HG03521 (cell line): ENCODE results near the gene GRID1.

Experiments
- ATAC-seq: cut with Tn5 transposase; IDR thresholded peaks from one replicate; pipeline ENCODE4 v1.9.1; 2021; ENCODE audit warnings: mild to moderate bottlenecking, moderate library complexity; ENCODE audit not compliant: unreplicated experiment

GRID1 gene

GRCh38 chr10:86219271-86219670 lies 147.3 kb downstream of the GRID1 start:
- ATAC-seq, result no peak

GRCh38 chr10:86218842-86219241 lies 147.8 kb downstream of the GRID1 start:
- no peak for ATAC-seq

- no peak for ATAC-seq
These were observed 148.4 kb downstream of the GRID1 start for GRCh38 chr10:86218160-86218559.

- ATAC-seq, result no peak
These were observed 149.1 kb downstream of the GRID1 start for GRCh38 chr10:86217371-86218080.

GRCh38 chr10:86216886-86217285 lies 149.7 kb downstream of the GRID1 start:
- ATAC-seq, result no peak

GRCh38 chr10:86215712-86216111 lies 150.9 kb downstream of the GRID1 start:
- ATAC-seq, result no peak

GRCh38 chr10:86215046-86215445 lies 151.5 kb downstream of the GRID1 start:
- no peak for ATAC-seq

- ATAC-seq, result no peak
These were observed 153.4 kb downstream of the GRID1 start for GRCh38 chr10:86213148-86213547.

- ATAC-seq, result no peak
These were observed 154.2 kb downstream of the GRID1 start for GRCh38 chr10:86212391-86212700.

GRCh38 chr10:86211691-86212390 lies 154.8 kb downstream of the GRID1 start:
- no peak for ATAC-seq

GRCh38 chr10:86210416-86210815 lies 156.2 kb downstream of the GRID1 start:
- ATAC-seq, result no peak

- ATAC-seq, result no peak
These were observed 156.9 kb downstream of the GRID1 start for GRCh38 chr10:86209726-86210125.

- no peak for ATAC-seq
These were observed 159.4 kb downstream of the GRID1 start for GRCh38 chr10:86207226-86207625.

GRCh38 chr10:86206240-86206579 lies 160.4 kb downstream of the GRID1 start:
- no peak for ATAC-seq

- no peak for ATAC-seq
These were observed 161.0 kb downstream of the GRID1 start for GRCh38 chr10:86205306-86206239.

- no peak for ATAC-seq
These were observed 161.9 kb downstream of the GRID1 start for GRCh38 chr10:86204421-86205305.

GRCh38 chr10:86203162-86203905 lies 163.3 kb downstream of the GRID1 start:
- ATAC-seq, result no peak

- ATAC-seq, result no peak
These were observed 164.3 kb downstream of the GRID1 start for GRCh38 chr10:86202226-86202735.

GRCh38 chr10:86200867-86201266 lies 165.7 kb downstream of the GRID1 start:
- no peak for ATAC-seq

- no peak for ATAC-seq
These were observed 166.3 kb downstream of the GRID1 start for GRCh38 chr10:86200269-86200668.
